Stimulated activated naive CD8-positive, alpha-beta T cell treated with anti-CD3 and anti-CD28 coated beads, Interleukin-15, Interleukin-2, amounts not matched to agents 100 U/mL and 50 U/mL, for 24 hours (primary cell): ENCODE results near the gene NFIA.

Source experiments
- ATAC-seq: fragments of 150-1000 bp; cut with Tn5 transposase; one replicate; pipeline ENCODE4 v1.10.0; 2021
- DNase-seq: peaks from one replicate; pipeline ENCODE4 v3.0.0; 2021

Gene NFIA

DNA sequence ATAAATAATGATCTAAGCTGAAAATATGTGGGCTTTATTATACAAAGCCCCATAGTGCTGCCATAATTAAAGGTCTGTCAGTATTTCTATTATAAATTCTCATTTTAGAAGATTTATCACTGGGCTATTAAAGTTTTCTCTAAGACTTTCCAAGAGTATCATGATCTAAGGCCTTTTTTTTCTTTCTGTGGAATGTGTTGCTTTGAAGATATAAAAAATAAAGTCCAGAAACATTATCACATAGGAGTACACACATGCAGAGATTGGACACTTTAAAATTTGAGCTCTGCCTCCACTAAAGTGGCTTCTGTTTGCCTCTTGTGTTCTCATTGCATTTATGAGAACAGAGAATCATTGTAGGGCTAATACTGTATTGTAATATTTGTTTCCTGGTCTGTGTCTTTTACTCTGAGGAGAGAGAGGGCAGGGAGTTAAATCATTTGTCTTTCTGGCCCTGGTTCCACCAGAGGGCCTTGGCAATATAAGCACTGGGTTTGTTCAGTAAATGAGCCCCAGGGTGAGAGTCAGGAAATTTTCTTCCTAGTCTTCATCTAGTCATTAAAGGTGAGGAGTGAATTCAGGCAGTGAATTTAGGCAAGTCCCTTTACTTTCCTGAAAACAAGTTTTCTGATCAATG is 70.2 kb downstream of the NFIA start:
- ATAC-seq (no peak), DNase-seq (no peak)

DNA sequence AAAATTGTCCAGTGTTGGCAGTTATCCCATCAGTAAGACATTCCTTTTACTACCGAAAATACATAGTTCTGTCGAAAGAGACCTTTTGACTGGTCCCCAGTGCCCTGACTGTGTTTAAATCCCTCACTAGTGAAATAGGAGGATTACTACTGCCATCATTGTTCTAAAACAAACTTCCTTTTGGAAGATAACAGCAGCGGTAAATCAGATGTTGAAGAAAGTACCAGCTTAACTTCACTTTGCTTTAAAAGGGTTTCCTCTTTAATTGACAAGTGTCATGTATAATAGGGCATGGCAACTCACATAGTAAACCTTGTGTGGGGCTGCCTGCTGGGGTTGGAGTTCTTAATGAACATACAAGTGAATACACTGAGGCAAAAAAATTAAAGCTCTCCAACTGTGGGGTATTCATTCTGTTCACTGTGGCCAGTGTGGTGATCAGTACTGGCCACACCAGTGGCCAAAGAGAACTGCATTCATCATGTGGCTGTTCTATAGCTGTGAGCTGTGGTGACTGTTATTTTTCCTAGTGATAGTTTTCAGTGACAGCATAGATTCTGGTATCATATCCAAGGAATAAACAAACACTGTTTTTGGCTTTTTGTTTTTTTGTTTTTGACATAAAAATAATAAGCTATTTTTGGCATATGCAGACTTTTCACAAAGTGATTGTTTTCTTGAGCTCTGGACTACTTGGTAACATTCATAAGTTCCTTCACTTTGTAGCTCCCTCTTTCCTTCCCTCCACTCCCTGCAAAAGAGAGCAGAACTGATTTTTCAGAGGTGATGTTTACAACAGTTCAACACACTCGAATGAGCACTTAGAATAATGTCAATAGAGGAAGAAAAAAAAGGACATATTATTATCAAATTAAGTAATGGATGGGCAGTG is 74.5 kb downstream of the NFIA start:
- ATAC-seq (no peak), DNase-seq (no peak)

DNA sequence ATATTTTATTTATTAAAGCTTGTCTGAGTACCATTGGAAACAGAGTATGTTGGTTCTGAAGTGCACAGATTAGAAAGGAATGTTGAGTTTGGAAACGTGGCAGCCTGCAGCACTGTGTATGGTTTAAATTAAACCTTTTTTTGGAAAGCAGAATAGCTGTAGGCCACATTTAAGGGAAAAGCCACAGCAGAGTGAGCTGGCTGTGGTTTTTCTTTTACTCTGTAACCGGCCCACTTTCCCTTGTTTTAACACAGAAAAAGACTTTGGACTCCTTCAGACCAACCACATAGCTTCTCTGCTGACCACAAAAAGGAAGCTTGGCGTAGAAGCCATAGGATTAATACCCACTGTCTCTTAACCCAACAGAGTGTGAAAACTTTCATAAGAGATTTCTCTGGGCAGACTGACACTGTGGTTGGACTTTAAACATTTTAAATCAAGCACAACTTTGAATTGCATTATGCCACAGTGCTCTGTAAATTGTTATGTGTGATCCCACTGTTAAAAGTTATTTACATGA is 75.2 kb downstream of the NFIA start:
- peak; percentile 5 for DNase-seq

DNA sequence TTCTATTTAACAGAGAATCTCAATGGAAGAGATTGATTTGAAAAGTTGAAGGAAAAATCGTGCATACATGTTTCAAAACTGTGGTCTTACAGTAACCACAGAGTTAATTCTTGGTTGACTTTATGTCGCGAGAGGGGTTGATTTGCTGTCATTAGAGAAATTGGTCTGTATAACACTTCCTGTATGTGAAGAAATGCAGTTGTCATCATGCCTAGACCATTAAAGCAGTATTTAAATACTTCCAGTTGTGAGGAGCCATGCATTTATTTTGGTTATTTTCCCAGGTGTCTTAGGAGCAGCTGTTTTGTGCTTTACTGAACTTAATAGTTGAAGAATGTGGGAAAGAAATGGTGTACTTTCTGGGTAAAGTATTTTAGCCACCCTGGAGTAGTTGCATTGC is 76.2 kb downstream of the NFIA start:
- no peak for DNase-seq
- no peak for ATAC-seq

More for the DNA sequence above, 75.2 kb downstream of the NFIA start:
- peak; percentile 76 for ATAC-seq

GRCh38 chr1:61160526-61160925 is 78.2 kb downstream of the NFIA start:
- peak; percentile 65 for ATAC-seq

DNA sequence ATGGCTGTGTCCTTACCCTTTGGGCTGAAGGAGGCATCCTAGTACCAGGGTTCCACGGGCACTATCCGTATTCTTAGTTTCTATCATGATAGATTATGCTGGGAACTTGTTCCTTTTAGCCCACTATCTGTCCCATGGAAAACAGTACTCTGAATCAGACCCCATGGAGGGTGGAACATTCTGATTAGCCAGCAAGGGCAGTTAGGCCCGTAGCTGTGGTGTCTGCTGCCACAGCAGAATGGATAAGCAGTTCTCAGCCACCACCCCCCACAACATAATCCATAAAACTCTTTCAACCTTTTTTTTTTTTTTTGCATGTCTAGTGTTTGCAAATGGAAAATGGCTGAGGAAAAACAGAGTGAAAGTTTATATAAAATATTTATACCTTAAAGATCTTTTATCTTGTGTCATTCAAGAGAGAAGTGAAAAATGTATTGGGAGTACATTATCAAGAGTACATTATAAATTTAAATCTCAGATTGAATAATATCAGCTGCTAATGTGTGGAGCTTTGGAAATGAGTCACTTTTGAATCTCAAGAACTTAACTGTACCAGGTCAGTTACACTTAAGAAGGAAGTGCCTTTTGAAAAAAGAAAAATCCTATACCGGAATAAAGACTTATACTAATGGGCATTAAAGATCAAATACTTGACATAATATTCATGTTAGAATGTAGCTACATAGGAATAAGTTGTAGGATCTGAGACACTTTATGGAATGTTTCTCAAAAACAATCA is 80.3 kb downstream of the NFIA start:
- DNase-seq = no peak
- no peak for ATAC-seq

More at GRCh38 chr1:61160526-61160925, 78.2 kb downstream of the NFIA start:
- no peak for DNase-seq

DNA sequence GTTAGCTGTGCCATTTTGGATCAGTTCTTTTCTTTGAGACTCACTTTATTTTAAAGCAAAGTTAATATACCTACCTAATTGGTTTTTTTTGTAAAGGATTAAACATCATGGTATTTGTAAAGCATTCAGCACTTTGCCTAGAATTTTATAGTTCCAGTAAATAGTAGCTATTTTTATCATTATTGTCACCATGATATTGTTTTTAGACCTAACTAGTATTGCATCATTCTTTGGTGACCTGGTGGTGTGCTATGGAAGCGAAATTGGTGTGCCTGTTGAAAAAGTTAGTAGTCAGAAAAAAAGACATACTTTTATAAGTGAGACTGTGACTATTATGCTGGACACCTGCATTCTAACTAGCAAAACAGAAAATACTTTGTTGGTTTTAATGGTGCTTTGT is 81.0 kb downstream of the NFIA start:
- no peak for DNase-seq
- ATAC-seq = no peak

DNA sequence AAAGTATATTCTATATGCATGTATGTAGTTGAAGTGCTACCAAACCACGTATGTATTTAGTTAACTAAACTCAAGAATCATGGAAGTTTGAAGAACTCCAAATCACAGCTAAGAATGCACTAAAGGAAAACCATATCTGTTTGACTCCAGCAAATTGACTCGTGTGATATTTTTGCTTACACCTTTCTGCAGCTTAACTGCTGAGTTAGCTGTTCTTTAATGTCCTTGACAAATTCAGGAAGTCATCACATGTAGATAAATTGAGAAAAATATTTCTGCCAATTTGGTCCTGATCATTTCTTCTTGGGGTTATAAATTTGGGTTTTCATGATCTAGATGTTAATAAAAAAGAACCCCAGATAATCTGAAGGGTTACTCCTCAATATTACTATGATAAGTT is 83.0 kb downstream of the NFIA start:
- DNase-seq (no peak), ATAC-seq (no peak)

DNA sequence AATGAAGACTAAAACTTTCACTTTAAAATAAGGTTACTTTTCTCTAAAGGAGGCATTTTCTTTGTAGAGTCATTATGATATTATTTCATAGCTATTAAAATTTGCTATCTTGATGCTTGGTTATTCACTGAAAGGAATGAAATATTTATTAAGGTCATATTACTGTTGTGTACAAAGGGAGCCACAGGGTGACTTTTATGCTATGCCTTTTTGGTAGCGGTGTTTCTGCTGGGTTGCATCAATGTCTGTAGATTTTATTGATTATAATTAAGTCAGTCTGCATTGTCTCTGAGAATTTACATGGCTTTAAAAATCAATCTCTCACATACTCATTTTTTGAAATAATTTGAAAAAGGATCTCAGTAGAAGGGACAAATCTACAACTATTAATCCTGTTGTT is 84.9 kb downstream of the NFIA start:
- ATAC-seq (no peak), DNase-seq (no peak)

DNA sequence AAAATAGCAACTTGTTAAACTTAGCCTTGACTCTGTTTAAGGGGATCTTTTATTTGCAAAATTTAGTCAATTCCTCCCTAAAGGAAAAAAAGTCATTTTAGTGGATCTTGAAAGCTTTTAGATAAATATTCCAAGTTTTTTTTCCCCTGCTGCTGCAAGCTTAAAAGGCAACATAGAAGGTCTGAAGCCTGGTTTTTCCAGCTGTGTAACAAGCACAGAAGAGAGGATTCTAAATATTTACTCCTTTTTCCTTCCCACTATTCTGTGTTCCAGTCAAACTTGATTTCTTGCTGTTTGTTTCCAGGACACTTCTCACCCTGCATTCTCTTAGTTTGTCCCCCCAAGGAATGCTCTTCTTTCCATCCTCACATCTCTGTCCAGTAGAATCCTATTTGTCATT is 86.7 kb downstream of the NFIA start:
- DNase-seq (no peak), ATAC-seq (no peak)

DNA sequence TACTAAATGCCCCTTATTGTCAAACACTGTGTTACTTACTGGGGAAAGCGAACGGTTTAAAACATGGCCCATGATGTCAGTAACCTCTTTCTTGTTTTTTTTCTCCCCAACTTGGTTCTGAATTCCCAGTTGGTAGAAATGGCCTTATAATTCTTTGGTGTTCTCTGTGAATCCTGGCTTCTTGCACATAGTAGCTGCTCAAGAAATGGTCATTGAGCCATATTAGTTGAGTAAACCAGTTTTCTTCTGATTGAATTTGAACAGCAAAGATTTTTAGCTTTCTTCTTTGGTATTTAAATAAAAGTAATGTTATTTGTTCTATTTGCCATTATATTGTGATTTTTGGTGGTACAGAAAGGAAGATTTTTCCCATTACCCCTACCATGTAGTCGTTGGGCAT is 87.3 kb downstream of the NFIA start:
- ATAC-seq = no peak
- no peak for DNase-seq

DNA sequence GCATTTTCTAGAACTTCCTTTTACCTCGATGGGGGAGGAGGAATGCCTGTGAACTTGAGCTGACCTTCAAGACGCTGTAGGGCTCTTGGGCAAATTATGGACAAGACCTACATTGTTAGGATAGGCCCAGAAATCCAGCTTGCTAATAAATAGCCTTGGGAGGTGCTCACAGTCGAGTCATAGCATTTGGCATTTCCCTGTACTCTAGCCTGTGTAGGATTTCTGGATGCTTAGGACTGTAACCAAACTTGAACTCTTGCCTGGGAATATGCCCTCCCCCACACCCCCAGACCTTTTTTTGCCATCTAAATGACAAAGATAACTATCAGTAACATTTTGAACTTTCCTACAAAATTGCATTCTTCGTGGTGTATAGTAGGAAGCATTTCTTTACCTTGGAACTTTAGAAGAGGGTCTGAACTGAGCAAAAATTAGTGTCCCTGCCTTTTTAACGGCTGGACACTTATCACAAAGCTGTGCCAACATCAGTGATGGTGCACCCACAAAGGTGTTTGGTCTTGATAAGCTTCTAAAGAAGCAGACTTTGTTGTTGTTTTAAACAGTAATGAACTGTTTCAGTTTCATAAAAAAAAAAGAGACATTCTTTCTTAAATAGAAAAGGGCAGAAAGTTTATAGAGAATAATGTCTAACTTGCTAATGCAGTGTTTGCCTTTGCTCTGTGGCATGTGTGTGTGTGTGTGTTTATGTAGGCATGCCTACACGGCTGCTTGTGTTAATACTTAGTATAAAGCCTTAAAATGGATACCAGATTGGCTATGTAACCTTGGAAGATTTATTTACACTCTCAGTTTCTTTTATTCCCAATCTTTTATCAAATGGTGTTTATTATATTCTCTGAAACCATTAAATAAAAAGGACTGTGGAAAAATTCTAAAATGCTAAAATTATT is 88.2 kb downstream of the NFIA start:
- DNase-seq (no peak), ATAC-seq (no peak)

DNA sequence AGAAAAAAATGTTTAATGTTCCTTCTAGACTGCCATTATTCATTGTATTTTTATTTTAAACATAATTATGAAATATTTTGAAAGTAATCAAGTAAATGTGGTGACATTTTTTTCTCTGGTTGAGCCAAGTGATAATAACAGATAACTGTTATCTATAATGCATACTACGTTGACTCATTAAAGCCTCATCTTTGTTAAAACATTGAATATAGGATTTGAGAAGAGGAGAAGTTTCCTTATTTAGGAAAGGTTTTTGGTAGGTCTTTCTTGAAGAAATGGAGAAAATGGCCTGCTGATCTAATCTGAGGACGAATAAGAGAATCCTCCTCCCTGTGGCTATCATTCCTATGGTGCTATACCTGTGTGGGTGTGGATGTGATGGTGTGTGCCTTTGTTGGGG is 89.0 kb downstream of the NFIA start:
- ATAC-seq = no peak
- no peak for DNase-seq

GRCh38 chr1:61171974-61172373 is 89.6 kb downstream of the NFIA start:
- ATAC-seq = no peak
- no peak for DNase-seq

GRCh38 chr1:61173118-61173517 is 90.8 kb downstream of the NFIA start:
- ATAC-seq = no peak
- no peak for DNase-seq

DNA sequence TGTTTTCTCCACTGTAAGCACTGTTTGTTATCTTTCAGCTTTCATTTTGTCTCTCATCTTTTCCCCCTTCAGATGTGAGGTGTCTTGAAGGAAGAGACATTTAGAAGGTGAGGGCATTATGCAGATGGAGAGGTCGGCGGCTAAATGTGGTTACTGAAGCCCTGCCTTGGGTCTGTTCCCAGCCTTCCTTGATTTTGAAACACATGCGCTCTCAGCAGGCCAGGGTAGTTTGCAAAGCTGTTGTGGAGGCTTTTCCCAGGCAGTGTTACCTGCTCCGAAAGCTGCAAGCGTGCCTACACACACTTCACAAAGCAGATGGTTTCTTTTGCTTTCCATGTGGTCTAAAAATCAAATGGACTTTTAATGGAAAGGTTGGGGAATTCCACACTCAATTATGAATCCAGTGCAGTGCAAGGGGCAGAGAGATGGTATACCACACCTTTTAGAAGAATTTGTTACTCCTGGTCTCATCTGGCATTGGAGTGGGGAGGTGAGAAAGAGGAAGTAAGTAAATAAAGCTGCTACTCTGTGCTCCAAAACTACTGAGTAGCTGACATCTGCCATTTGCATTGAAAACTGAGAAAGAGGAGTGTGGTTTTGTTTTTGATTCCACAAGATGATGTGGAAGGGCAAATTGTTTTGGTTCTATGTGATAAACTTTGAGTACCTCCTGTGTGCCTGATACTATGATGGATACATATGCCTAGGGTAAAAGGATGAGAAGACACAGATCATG is 91.9 kb downstream of the NFIA start:
- DNase-seq = no peak
- ATAC-seq = no peak

DNA sequence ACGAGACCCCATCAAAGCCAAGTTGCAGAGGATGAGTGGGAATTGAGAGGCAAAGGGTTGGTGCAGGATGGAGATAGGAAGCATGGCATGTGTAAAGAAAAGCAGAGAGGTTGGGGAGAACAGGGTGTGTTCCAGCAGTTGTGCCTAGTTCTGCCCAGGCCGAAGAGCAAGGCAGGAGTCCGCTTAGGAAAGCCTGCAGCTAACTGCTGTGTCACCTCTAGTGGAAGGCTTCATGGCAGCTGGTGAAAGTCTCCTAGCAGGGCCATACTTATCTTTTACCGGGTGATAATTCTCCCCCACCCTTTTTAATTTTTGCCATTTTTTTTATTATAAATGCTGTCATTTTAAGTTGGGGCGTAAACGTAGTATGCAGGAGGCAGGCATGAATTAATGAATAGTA is 93.6 kb downstream of the NFIA start:
- DNase-seq = no peak
- ATAC-seq = no peak

DNA sequence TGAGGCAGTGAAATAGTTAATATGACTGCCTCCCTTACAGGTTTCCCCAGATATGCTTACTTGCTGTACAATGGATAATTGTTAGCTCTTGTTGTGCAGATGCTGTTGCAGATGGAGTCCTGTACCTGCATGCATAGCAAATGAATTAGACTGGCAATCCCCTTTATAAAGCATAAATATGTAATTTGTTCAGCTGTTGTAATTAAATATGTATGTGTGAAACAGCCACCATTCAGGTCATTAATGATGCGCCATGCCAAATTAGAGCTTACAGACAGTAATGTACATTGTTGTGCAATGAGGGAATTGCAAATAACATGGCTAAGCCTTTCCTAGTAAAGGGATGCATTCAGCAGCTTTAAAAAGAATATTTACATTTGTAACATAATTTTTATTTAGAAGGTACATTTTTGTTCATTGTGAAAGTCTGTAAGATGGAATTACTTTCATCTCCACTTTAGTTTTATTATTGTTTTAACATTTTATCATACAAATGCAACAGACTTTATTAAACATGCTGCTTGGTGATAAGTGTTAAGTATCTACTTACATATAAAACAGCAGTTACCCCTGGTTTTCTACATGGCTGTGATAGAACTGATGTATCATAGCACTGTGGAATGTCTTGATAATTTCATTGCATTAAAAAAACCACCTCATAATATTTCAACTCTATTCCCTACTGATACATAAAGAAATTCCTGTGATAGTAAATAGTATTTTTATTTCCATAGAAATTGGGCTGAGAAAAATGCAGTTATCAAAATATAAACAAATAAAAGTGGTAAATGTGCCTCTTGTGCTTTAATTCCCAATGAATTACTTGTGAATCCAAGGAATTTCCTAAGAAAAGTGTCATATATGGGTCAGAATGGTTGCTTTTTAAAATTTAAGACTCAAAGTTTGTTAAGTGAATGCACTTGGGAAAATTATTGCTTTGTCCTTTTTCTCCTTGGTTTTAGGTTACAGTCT is 99.0 kb downstream of the NFIA start:
- ATAC-seq (no peak), DNase-seq (no peak)

GRCh38 chr1:61182049-61182448 is 99.7 kb downstream of the NFIA start:
- DNase-seq (no peak), ATAC-seq (no peak)

DNA sequence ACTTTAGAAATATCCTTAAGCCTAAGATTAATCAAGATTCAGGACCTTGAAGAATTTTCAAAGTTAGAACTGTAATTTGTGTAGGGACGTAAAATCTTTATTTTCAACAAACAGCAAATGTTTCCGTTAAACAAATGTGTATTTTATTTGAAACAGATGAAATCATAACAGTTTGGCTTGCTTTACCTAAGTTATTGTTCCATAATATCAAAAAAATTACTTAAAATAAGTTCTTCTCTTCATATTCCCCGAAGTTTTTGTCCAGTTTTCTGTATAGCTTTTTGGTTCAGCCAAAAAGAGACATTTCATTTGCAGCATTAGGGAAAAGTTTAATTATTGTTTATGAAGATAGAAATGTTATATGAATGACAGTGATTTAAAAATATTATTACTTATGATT is 100.1 kb downstream of the NFIA start:
- ATAC-seq (no peak), DNase-seq (no peak)
